Renal pelvis (tissue), 4 donors: Measurements from ENCODE around the gene RAB40C. TPM values are rescaled to one million over a fixed set of nuclear protein-coding genes. Genes with fewer than 3 reads are reported as not detected.

Experiments used
- DNase-seq: peaks from one replicate; pipeline ENCODE4 v3.0.0-alpha.2; 2013
- polyA plus RNA-seq, 3 donors: library from polyadenylated mRNA; unstranded; fragments of 120-200 nt; gene quantifications; one replicate each; pipeline ENCODE4 v1.2.1, GENCODE V29; 2013; ENCODE audit not compliant: insufficient read length in 3 of 3

RAB40C gene
- polyA plus RNA-seq, 3 donors, result 24.5 to 33.9 (median 24.6) TPM

DNA sequence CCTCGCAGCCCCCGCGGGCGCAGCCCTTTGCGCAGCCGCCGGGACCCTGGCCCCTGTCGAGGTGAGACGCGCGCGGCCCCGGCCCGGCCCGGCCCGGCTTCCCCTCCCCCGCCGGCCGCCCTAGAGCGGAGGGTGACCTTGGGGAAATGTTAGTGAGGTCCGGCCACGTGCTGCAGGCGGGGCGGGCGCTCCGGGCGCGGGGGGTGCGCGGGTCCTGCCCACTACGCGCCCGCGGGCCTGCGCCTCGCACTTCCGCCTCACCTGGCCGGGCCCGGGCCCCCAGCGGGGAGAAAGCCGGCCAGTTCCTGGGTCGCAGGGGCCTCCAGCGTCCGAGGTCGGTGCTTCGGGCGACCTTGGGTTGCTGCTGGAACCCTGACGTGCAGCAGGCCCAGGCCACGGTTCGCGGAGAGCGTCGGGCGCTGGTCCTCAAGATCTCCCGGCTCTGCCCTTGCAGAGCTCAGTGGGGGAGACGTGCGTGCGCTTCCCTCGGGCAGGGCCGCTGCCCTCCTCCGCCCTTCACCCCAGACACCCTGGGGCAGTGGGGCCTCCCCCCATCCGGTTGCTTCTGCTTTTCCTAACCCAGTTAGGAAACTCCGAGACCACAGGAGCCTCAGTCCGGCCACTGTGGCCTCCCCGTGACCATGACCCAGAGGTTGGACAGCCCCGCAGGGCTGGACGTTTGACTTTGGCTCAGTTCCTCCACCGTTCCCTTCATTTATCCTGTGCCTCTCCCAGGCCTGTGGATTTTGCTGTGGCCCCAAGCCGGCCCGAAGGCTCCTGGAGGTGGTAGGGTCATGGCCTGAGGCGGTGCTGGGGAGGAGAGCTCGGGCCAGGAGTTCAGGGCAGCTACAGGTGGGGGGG is 52.6 kb downstream of the RAB40C start:
- DNase-seq, result no peak

DNA sequence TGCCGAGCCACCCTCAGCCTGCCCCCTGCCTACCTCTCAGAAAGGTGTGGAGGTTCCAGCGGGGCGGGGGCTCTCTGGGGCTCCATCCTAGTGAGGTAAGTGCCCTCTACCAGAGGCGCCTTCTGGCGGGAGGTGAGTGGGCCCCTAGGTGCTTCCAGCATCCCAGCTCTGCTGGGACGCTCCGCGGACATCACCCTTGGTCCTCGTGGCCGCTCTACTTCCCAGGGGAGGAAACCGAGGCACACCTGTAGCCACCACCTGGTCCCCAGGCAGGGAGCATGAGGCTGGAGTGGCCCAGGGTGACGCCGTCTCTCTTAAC is 53.1 kb downstream of the RAB40C start:
- DNase-seq, result no peak

DNA sequence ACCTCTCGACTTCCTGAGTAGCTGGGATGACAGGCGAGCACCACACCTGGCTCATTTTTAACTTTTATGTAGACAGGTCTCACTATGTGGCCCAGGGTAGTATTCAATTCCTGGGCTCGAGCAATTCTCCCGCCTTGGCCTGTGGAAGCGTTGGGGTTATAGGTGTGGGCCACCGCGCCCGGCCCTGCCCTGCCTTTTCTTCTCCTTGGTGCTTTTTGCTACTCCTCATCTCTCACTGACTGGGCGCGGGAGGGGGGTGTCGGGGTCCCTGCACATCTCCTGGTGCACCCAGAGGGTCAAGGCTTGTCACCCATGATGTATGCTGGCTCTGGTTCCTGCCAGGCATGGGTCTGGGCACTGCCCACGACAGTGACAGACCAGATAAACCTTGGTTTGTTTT is 54.7 kb downstream of the RAB40C start:
- no peak for DNase-seq

DNA sequence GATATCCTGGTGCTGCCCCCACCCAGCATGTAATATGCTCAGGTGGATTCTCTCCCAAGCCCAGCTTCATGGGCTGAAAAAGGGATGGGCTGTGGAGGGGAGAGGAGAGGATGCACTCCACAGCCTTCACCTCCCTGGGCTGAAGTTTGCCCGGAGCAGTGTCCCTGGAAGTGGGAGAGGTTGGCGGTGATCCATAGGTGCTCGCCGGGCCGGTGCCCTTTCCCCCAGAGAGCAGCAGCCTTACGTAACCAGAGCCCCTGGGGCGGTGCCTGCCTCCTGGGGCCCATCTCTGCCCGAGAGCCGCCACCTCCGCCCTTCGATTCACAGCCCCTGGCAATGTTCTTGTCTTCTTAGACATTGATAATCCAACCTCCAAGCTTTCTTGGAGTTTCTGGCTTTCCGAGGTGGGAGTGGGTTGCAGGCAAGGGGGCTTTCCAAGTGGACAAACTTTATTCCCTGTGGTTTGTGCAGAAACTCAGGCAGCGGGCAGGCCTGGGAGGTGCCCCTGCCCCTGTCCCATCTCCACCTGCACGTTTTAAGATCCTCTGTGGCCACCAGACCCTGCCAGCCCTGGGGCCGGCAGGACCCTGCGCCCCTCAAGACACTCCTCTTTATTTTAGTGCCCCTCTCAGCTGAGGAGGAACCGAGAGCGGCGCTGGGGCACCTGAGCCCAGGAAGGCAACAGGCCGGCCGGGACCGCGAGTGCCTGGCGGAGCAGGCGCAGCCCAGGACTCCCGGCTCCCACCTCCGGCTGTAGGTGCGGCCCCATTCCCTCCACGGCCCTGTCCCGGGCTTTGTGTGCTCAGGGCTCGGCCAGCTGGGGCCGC is 56.2 kb downstream of the RAB40C start:
- DNase-seq, result no peak

DNA sequence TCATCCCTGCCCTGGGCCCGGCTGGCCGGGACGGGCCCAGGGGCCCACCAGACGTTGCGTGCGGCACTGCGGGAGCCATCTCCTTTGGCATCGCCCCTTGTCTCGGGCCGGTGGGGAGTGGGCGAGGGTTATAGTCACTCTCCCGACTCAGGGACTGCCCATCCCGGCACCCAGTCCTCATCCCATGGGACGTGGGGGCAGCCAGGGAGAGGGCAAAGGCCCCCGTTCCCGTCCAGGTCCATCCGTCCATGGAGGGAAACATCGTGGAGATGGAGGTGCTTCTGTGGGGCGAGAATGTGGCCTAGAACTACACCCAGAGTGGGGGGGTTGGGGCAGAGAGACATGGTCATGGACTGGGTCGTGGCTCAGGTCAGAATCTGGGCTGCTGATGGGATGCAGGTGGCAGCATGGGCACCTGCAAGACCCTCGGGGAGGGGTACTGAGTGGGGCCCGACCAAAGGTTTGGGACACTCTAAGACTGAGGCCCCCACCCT is 56.9 kb downstream of the RAB40C start:
- DNase-seq, result no peak

DNA sequence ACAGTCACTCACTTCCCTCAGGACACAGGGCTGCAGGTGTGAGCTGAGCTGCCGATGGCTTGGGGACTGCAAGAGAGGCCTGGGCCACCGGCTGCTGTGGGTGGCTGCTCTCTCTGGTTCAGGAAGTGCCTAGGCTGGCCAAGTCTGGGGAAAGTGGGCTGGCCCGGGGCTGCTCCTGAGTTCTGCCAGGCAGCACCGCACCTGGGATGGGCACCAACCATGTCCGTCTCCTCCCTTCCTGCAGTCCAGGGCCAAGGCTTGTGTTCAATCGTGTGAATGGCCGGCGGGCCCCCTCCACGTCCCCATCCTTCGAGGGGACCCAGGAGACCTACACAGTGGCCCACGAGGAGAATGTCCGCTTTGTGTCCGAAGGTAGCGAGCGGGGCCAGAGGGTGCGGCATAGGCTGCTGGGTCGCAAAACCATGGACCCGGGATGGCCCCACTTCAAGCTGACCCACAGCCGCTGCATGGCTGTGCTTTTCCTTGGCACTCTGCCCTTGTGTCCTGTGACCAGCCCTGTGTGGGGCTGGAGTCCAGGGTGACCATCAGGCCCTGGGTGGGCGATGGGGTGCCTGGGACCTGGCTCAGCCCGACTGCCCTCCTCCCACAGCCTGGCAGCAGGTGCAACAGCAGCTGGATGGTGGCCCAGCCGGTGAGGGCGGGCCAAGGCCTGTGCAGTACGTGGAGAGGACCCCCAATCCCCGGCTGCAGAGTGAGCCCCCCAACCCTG is 57.5 kb downstream of the RAB40C start:
- no peak for DNase-seq

DNA sequence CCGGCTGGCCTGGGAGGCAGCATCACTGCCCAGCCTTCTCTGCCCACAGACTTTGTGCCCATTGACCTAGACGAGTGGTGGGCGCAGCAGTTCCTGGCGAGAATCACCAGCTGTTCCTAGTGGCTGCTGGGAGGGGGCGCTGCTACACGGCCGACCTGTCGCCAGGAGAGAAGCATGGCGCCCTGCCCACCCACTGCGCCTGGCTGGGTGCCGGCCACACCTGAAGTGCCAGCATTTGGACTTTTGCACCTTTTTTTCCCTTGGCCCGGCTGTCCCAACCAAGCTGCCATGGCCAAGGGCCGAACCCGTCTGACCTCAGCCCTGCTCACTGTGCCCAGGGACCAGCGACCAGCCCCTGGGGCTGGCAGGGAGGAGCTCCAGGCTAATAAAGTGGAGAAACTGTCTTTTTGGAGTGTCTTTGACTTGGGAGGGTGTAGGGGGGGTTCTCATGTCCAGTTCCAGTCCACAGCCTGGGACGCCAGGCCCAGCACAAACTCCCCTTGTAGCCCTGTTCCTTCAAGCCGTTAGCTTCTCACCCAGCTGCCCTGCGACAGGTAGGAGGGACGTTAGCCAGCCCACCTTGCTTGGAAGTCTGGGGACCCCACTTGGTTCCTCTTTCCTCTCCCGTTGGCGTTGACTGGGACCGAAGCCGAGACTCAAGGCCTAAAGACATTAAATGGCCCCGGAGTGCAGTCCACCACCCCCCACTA is 58.4 kb downstream of the RAB40C start:
- DNase-seq, result no peak

DNA sequence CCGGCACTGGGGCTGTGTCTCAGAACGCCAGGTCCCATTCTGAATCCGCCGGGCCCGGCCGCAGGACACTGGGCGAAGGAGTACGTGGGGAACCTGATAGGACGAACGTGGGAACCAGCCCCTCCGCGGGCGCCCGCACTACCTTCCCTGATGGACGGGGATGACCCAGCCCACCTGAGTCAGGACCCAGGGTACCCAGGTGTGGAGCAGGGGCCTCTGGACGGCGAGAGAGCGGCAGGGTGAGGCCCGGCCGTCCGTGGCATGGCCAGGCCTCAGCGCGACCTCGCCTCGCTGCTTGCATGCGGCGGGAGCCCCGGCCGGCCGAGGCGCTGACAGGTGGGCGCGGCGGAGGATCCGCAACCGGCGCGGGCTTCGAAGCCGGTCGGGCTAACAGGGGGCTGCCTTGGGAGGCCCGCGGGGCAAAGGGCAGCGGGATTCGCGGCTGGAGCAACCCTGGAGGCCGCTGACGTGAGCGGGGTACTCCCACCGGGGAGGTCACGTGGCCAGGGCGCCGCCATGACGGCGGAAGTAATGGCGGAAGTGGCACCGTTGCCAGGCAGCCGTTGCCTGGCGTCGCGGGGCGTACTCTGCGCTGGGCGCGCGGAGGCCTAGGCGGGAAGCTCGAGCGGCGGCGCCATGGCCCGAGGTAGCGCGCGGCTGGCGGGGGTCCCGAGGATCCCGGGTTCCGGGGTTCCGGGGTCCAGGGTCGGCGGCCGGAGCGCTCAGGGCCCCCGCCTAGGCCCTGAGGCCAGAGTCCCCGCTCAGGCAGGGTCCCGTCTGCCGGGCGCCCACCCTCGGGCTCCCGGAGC is 59.1 kb downstream of the RAB40C start, which contains the start of gene WDR90:
WDR90 (plus strand) TSS at position 585 of the 809 bp plus-strand sequence; CDS start at position 637, 52 bp downstream.
- DNase-seq, result peak; percentile 88

DNA sequence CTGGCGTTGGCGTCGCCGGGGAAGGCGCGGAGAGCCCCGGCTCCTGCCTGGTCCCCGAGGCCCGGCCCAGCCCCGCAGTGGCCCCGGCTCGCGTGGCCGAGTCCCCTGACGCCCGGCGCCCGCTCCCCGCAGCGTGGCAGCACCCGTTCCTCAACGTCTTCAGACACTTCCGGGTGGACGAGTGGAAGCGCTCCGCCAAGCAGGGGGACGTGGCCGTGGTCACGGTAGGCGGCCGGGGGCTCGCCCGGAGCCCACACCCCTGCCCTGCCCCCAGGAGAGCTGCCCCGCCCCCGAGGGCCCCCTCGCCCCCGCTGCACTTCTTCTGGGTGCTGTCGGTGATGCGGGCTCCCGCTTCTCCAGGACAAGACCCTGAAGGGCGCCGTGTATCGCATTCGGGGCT is 59.8 kb downstream of the RAB40C start:
- DNase-seq, result no peak

DNA sequence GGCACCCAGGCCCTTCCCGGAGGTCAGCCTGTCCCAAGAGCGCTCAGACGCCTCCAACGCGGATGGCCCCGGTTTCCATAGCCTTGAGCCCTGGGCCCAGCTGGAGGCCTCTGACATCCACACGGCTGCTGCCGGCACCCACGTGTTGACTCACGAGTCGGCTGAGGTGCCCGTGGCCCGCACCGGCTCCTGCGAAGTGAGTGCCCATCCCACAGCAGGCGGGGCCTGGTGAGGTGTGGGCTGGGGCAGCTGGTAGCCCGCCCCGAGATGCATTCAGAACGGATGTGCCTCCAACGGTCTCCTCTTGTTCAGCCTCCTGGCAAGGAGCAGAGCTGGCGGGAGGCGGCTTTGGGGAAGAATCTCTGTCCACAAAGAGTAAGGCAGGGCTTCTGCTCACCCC is 62.0 kb downstream of the RAB40C start:
- no peak for DNase-seq

DNA sequence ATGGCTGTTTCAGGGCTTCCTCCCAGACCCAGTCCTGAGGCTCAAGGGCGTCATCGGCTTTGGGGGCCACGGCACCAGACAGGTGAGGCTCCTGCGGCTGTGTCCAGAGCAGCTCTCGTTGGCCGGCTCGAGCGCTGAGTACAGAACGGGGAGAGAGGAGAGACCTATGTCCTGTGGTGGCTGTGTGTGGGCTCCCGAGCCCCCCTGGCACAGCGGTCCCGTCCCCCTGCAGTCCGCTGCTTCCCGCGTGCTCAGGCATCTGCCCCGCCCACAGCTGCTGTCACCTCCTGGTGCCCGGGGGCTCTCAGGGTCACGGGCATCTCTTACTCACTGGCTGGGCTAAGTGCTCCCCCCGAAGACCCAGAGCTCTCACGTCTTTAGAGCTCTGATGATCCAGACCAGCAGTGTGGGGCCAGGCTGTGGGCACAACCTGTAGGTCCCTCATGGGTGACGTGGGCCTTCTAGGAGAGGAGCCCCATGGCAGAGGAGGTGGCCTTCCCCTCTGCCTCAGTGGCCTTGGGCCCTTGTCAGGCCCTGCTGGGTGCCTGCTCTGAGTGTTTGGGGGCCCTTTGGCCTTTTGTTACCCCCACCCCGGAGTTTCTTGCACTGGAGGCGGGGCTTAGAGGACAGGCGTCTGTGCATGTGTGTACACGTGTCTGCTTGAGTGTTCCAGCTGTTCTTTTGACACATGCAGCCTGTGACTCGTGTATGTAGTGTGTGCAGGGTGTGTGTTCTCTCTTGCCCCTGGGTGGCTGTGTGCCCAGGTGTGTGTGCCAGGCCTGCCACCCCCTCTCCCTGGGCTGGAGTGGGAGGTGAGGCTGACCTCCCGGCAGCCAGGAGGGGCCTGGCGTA is 62.8 kb downstream of the RAB40C start:
- DNase-seq, result no peak

DNA sequence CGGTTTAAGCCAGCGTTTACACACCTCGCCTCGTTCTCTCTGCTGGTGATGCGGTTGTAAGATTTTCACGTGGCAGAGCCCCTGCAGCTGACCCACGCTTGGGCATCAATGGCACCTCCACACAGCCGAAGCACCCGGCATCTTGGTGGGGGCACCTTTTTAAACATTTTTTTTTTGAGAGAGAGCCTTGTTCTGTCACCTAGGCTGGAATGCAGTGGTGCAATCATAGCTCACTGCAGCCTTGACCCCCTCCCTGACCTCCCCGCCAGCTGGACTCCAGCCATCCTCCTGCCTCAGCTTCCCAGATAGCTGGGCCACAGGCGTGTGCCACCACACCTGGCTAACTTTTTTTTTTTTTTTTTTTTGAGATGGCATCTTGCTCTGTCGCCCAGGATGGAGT is 64.2 kb downstream of the RAB40C start:
- DNase-seq, result no peak

DNA sequence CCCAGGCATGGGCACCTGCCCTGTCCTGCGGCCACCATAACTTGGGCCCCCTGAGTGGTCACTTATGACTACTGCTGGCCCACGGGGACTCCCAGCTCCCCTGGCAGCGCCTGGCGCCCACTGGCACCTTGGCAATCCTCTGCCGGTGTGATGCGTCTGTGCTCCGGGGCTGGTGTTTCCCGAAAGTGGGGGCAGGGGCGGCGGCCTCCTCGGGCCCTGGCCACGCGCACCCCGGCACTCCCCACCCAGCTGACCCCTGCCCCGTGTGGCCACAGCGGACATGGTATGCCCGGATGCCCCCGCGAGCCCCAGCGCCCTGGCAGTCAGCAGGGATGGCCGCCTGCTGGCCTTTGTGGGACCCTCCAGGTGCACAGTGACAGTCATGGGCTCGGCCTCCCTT is 67.6 kb downstream of the RAB40C start:
- DNase-seq, result no peak

DNA sequence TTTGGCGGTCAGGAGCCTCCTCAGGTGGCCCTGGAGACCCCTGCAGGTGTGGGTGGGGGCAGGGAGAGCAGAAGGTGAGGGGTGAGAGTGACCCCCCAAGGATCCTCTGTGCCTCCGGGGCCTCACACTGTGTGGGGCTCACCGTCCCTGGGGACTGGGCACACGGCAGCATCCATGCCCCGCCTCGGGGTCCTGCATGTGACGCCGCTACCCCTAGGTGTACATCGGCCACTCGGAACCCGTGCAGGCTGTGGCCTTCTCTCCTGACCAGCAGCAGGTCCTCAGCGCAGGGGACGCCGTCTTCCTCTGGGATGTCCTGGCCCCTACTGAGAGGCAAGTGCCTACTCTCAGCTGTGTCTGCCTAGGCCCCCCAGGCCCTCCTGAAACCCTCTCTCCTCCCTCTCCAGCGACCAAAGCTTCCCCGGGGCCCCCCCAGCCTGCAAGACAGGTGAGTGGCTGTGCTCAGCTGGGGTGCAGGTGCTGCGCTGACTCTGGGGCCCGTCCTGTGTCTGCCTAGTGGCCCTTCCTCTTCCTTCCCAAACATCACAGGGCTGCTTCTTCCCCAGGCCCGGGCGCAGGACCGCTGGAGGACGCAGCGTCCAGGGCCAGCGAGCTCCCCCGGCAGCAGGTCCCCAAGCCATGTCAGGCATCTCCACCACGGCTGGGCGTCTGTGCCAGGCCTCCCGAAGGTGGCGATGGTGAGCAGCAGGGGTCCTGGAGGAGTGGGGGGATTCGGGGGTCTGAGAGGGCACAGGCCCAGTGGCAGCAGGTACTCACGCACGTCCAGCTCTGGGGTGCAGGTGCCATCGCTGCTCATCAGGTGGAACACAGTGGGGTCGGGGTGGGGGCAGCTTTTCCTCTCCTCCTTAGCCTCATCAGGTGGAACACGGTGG is 69.1 kb downstream of the RAB40C start:
- no peak for DNase-seq

DNA sequence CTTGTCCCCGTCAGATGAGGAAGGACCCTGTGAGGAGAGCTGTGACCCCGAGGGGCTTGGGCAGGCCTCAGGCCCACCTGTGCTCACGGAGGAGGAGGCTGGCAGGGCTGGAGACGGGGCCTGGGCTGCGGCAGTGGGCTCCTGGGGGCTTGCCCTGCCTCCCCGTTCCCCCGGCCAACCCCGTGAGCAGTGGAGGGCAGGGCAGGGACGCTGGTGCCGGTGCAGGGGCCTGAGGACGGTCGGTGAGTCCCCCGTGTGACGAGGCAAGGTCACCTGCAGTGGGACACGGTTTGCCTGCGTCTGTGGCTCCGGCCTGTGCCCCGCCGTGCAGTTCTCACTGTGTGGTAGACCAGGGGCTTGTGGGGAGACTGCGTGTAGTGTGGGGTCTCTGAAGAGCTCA is 69.8 kb downstream of the RAB40C start:
- DNase-seq, result no peak

DNA sequence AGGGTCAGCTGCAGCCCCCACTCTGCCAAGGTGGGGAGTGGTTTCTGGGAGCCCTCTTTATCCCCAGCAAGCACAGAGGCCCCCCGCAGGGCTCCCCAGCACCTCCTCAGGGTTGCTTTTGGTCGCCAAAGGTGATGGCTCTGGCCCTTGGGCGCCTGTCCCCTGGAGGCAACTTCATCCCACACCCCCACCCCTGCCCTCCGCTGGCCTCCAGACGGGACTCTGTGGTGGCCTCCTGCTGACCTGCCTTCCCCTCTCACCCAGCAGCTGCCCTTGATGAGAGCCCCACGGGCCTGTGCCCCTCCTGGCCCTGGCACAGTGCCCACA is 70.2 kb downstream of the RAB40C start:
- DNase-seq, result no peak

DNA sequence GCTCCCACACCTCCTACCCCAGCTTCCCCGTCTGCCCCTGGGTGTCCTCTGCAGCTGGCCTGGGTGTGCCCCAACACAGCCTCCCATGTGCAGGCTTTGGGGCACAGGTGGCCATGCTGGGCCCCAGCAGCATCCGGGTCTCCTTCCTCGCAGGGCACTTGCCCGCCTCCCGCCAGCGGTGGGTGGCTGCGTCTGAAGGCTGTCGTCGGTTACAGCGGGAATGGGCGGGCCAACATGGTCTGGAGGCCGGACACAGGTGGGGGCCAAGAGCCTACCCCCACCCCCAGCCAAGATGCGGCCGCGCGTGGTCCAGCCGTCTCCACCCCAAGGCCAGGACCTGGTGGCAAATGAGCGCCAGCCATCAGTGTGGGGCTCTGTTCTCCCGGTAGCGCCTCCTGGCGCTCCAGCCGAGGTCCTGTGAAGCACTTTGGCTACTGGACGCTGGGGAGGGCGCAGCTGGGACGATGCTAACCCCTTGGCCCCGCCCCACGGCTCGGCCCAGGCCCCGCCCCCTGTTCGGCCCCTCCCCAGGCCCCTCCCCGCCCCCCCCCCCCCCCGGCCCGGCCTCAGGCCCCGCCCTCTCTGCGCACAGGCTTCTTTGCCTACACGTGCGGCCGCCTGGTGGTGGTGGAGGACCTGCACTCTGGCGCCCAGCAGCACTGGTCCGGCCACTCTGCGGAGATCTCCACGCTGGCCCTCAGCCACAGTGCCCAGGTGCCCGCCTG is 70.8 kb downstream of the RAB40C start:
- DNase-seq, result peak; percentile 67

DNA sequence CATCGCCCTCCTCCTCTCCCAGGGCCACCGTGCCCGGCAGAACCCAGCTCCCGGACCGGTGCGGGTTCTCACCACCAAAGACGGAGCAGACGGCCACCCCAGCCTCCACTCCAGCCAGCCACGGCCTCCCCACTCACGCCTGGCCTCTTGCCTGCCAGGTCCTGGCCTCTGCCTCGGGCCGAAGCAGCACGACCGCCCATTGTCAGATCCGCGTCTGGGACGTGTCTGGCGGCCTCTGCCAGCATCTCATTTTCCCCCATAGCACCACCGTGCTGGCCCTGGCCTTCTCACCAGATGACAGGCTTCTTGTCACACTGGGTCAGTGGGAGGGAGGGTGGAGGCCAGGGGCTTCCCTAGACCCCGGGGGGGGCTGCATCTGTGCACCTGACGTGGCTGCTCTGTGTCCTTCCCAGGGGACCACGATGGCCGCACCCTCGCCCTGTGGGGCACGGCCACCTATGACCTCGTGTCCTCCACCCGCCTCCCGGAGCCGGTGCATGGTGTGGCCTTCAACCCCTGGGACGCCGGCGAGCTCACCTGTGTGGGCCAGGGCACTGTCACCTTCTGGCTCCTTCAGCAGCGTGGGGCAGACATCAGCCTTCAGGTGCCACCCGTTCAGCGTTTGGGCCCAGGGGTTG is 71.4 kb downstream of the RAB40C start:
- DNase-seq, result no peak
